A673 (cell line): ENCODE data around the gene GSG1L.

ENCODE experiments used
- CTCF ChIP-seq: fragments of 300-800, 200-600 bp; sonication (generic); conservative IDR thresholded peaks from 2 replicates; pipeline ENCODE4 v1.5.1; 2017; ENCODE audit warnings: low read depth, mild to moderate bottlenecking, antibody characterized with exemption, low read length, moderate library complexity, mixed read lengths
- EZH2 ChIP-seq: fragments of 200-600 bp; sonication (generic); IDR thresholded peaks from 2 replicates; pipeline ENCODE4 v1.6.1; 2017; ENCODE audit warnings: borderline replicate concordance, low read depth, mild to moderate bottlenecking, mixed read lengths, antibody characterized with exemption, low read length; ENCODE audit not compliant: poor library complexity, severe bottlenecking

- TF ChIP-seq CTCF (no peak), EZH2 (no peak)
Measured at GRCh38 chr16:27822996-27823395, 240.5 kb downstream of the GSG1L start.
